A673 (cell line): Measurements from ENCODE around the gene GPC6.

Experiments
- EZH2 ChIP-seq: fragments of 200-600 bp; sonication (generic); IDR thresholded peaks from 2 replicates; pipeline ENCODE4 v1.6.1; 2017; ENCODE audit warnings: borderline replicate concordance, low read depth, mild to moderate bottlenecking, mixed read lengths, antibody characterized with exemption, low read length; ENCODE audit not compliant: poor library complexity, severe bottlenecking
- TF ChIP-seq, protein P1 (sequence below): fragments of 300-800, 200-600 bp; sonication (generic); conservative IDR thresholded peaks from 2 replicates; pipeline ENCODE4 v1.5.1; 2017; ENCODE audit warnings: low read depth, mild to moderate bottlenecking, antibody characterized with exemption, low read length, moderate library complexity, mixed read lengths

DNA sequence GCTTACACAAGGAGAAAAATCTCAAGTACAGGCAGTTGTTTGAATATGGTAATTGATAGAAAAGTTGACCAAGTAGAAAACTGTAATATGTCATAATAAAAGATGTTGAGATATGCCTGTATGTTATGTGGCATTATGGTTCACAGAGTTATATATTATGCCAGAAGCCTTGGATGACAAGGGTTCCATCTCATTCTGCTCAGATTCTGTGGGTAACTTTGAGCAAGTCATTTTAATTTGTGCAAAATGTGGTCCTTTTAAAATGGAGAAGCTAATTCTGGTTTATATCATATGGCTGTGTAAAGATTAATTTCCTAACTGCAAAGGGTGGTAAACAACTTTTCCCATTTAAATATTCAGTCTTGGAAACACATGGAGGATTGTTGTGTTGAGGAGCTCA lies 180.9 kb downstream of the GPC6 start:
- TF ChIP-seq, protein P1, sequence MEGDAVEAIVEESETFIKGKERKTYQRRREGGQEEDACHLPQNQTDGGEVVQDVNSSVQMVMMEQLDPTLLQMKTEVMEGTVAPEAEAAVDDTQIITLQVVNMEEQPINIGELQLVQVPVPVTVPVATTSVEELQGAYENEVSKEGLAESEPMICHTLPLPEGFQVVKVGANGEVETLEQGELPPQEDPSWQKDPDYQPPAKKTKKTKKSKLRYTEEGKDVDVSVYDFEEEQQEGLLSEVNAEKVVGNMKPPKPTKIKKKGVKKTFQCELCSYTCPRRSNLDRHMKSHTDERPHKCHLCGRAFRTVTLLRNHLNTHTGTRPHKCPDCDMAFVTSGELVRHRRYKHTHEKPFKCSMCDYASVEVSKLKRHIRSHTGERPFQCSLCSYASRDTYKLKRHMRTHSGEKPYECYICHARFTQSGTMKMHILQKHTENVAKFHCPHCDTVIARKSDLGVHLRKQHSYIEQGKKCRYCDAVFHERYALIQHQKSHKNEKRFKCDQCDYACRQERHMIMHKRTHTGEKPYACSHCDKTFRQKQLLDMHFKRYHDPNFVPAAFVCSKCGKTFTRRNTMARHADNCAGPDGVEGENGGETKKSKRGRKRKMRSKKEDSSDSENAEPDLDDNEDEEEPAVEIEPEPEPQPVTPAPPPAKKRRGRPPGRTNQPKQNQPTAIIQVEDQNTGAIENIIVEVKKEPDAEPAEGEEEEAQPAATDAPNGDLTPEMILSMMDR: no peak
- TF ChIP-seq EZH2: no peak
